ENCODE measurements around the gene MRGPRD. TPM values are rescaled to one million over a fixed set of nuclear protein-coding genes. Genes with fewer than 3 reads are reported as not detected.

MRGPRD gene
- total RNA-seq, 1 experiment from 2014 or later: not detected

DNA sequence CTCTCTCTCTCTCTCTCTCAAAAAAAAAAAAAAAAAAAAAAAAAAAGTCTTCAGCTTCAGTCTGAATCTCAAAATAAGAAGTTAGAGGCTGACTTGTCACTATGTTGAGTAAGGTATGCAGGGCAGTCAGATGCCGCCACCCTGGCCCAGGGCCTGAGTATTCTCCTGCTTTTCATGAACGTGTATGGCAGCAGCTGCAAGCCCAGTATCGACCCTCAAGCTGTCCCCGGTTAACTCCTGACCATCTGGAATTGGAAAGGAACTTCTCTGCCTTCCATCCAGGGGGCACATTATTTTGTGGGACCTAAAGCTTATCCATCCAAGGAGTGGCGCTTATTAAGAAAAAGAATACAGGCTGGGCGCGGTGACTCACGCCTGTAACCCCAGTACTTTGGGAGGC lies 11.4 kb downstream of the MRGPRD start:
- Histone ChIP-seq H3K9me3 (ENCODE audit: control insufficient read depth in 1 of 2, insufficient read depth in 1 of 2, low read depth in 1 of 2, low read length in 2 of 2) (no peaks in the 10 kb centered on the region), H3K27ac (ENCODE audit: low read depth, low read length) (no peak overlapping the region), H3K27me3 (ENCODE audit: insufficient read depth, low read length) (no peaks in the 10 kb centered on the region), H2AFZ (ENCODE audit: low read depth, low read length, poor library complexity, severe bottlenecking) (no peak overlapping the region), H3K9me2 (ENCODE audit: insufficient read depth) (no peaks in the 10 kb centered on the region), H3K4me2 (ENCODE audit: low read length) (no peak overlapping the region), H4K20me1 (ENCODE audit: insufficient read depth) (no peaks in the 10 kb centered on the region), H3K9ac (ENCODE audit: low read length) (no peak overlapping the region), H3K36me3 (ENCODE audit: control insufficient read depth in 1 of 2, insufficient read depth in 2 of 2, low read length in 2 of 2) (no peaks in the 10 kb centered on the region), H3K4me1 (ENCODE audit: control insufficient read depth in 1 of 2, insufficient read depth in 2 of 2, low read length in 2 of 2) (no peaks in the 10 kb centered on the region), H3K79me2 (ENCODE audit: insufficient read depth, low read length) (no peaks in the 10 kb centered on the region), H3K4me3 (replicated peaks in 1 of 2; ENCODE audit: low read depth in 1 of 2, low read length in 2 of 2) (no peak overlapping the region)
- BruUV-seq (replicated peaks): no TSS peak
- ChIA-PET CTCF (no interaction called here), RAD21 (ENCODE audit: low non-redundant PET in 1 of 2, low total read pairs in 2 of 2, uncharacterized antibody in 2 of 2, unreplicated experiment in 2 of 2) (no interaction called here), POLR2A (no interaction called here)
- intact Hi-C loops (cut with micrococcal nuclease): no loop called here
- no peak for ATAC-seq
- DNase-seq (ENCODE audit: low read depth, low spot score): no peak
- no peak for TF ChIP-seq EZH2phosphoT487 (IDR thresholded peaks at IDR 0.05; ENCODE audit: borderline replicate concordance)
- TF ChIP-seq SRF (IDR thresholded peaks at IDR 0.05; ENCODE audit: low read depth): no peak
- TF ChIP-seq SIN3A (IDR thresholded peaks at IDR 0.05; ENCODE audit: low read depth): no peak
- TF ChIP-seq POLR2A (IDR thresholded peaks at IDR 0.05; ENCODE audit: borderline replicate concordance, extremely low read depth, insufficient read depth, insufficient read length): no peak
- TF ChIP-seq EZH2 (IDR thresholded peaks at IDR 0.05): no peak
- no peak for TF ChIP-seq REST (IDR thresholded peaks at IDR 0.05; ENCODE audit: low read depth)
- TF ChIP-seq ZFX (IDR thresholded peaks at IDR 0.05): no peak
- TF ChIP-seq, protein P1, sequence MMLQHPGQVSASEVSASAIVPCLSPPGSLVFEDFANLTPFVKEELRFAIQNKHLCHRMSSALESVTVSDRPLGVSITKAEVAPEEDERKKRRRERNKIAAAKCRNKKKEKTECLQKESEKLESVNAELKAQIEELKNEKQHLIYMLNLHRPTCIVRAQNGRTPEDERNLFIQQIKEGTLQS (IDR thresholded peaks at IDR 0.05): no peak
- TF ChIP-seq CBX3 (IDR thresholded peaks at IDR 0.05; ENCODE audit: low read depth): no peak
- no peak for TF ChIP-seq FOSL1 (IDR thresholded peaks at IDR 0.05; ENCODE audit: low read depth)
- no peak for TF ChIP-seq CTCF (IDR thresholded peaks at IDR 0.05 in 2 of 3, conservative IDR thresholded peaks at IDR 0.05 in 1 of 3; ENCODE audit: borderline replicate concordance in 1 of 3, insufficient read depth in 1 of 3, low read depth in 2 of 3, low read length in 2 of 3)
- no peak for TF ChIP-seq TCF7L2 (IDR thresholded peaks at IDR 0.05; ENCODE audit: borderline replicate concordance, extremely low read depth, insufficient read depth, insufficient read length)
- no peak for TF ChIP-seq CEBPB (IDR thresholded peaks at IDR 0.05; ENCODE audit: low read depth)
- TF ChIP-seq POLR2AphosphoS5 (IDR thresholded peaks at IDR 0.05; ENCODE audit: low read depth, low read length): no peak
- no peak for TF ChIP-seq ZNF274 (IDR thresholded peaks at IDR 0.05; ENCODE audit: low read depth, low read length)
- TF ChIP-seq ZBTB33 (IDR thresholded peaks at IDR 0.05; ENCODE audit: extremely low read depth, insufficient replicate concordance, low read length): no peak

Measured in HCT116 (cell line).